SIG-M5 treated with dmso at 0.1 percent for 504 hours (cell line): ENCODE results near the gene SS18.
"Not testable (repeated sequence)": the region's sequence is repeated elsewhere in the genome, so short reads cannot be mapped to it uniquely, and the experiment has no call there.

Experiments
- DNase-seq: peaks from one replicate; lab custom pipeline; 2025; ENCODE audit not compliant: unreplicated experiment; lab: John Stamatoyannopoulos, UW

SS18 gene

GRCh38 chr18:26090130-26091046 lies at the start of gene SS18:
TSS of gene SS18 (minus strand) at chr18:26090613. CDS start at chr18:26090569, 44 bp downstream.
- DNase-seq = peak; percentile 89

- DNase-seq = no peak
These were observed 45.1 kb upstream of the SS18 start for GRCh38 chr18:26135548-26135947.

- no peak for DNase-seq
These were observed 43.7 kb upstream of the SS18 start for GRCh38 chr18:26134107-26134506.

- no peak for DNase-seq
These were observed 43.2 kb upstream of the SS18 start, which contains the start of gene PSMA8 for GRCh38 chr18:26133652-26134051. TSS of gene PSMA8 (plus strand) at chr18:26133869. CDS start at chr18:26133966, 97 bp downstream.

- DNase-seq = not testable (repeated sequence)
These were observed 37.8 kb upstream of the SS18 start for GRCh38 chr18:26128192-26128591.

- no peak for DNase-seq
These were observed 37.4 kb upstream of the SS18 start for GRCh38 chr18:26127786-26128185.

GRCh38 chr18:26121994-26122393 lies 31.6 kb upstream of the SS18 start:
- not testable (repeated sequence) for DNase-seq

GRCh38 chr18:26121476-26121875 lies 31.1 kb upstream of the SS18 start:
- DNase-seq = no peak

- DNase-seq = no peak
These were observed 28.8 kb upstream of the SS18 start for GRCh38 chr18:26119246-26119645.

GRCh38 chr18:26104035-26104434 lies 13.6 kb upstream of the SS18 start:
- no peak for DNase-seq

GRCh38 chr18:26103579-26103978 lies 13.2 kb upstream of the SS18 start:
- DNase-seq = no peak

- no peak for DNase-seq
These were observed 7.2 kb upstream of the SS18 start for GRCh38 chr18:26097563-26097962.

GRCh38 chr18:26096852-26097251 lies 6.4 kb upstream of the SS18 start:
- no peak for DNase-seq

GRCh38 chr18:26091047-26091630 lies 726 bp upstream of the SS18 start:
- DNase-seq = peak; percentile 51

- DNase-seq = peak; percentile 69
These were observed 902 bp downstream of the SS18 start for GRCh38 chr18:26089293-26090129.

GRCh38 chr18:26088487-26088886 lies 1.9 kb downstream of the SS18 start:
- no peak for DNase-seq

GRCh38 chr18:26086959-26087358 lies 3.5 kb downstream of the SS18 start:
- DNase-seq = no peak

GRCh38 chr18:26085056-26085455 lies 5.4 kb downstream of the SS18 start:
- no peak for DNase-seq

- no peak for DNase-seq
These were observed 7.3 kb downstream of the SS18 start for GRCh38 chr18:26083099-26083498.

GRCh38 chr18:26082475-26082874 lies 7.9 kb downstream of the SS18 start:
- no peak for DNase-seq

GRCh38 chr18:26074246-26074645 lies 16.2 kb downstream of the SS18 start:
- DNase-seq = no peak
